ENCODE measurements around the gene DENND2D.
A peak's percentile ranks its signal among the peaks of the same experiment; 100 is the strongest.

Gene DENND2D

GRCh38 chr1:111174070-111174469 is 26.4 kb downstream of the DENND2D start:
- DNase-seq, result no peak

GRCh38 chr1:111172463-111172862 is 28.0 kb downstream of the DENND2D start:
- no peak for DNase-seq

- no peak for DNase-seq
Measured at GRCh38 chr1:111164151-111164550, 36.3 kb downstream of the DENND2D start.

GRCh38 chr1:111163363-111163762 is 37.1 kb downstream of the DENND2D start:
- DNase-seq, result no peak

GRCh38 chr1:111162488-111162880 is 38.0 kb downstream of the DENND2D start:
- no peak for DNase-seq

GRCh38 chr1:111161843-111162487 is 38.5 kb downstream of the DENND2D start:
- no peak for DNase-seq

- DNase-seq, result no peak
Measured at GRCh38 chr1:111157431-111157830, 43.0 kb downstream of the DENND2D start.

GRCh38 chr1:111154021-111154999 is 46.1 kb downstream of the DENND2D start:
- no peak for DNase-seq

- no peak for DNase-seq
Measured at GRCh38 chr1:111151838-111152237, 48.6 kb downstream of the DENND2D start.

GRCh38 chr1:111148376-111148881 is 52.0 kb downstream of the DENND2D start:
- no peak for DNase-seq

GRCh38 chr1:111147948-111148347 is 52.5 kb downstream of the DENND2D start:
- DNase-seq, result no peak

GRCh38 chr1:111145963-111146768 is 54.3 kb downstream of the DENND2D start:
- DNase-seq, result no peak

GRCh38 chr1:111145542-111145941 is 54.9 kb downstream of the DENND2D start:
- no peak for DNase-seq

- DNase-seq, result no peak
Measured at GRCh38 chr1:111142356-111142975, 58.0 kb downstream of the DENND2D start.

- DNase-seq, result no peak
Measured at GRCh38 chr1:111141245-111142220, 58.9 kb downstream of the DENND2D start.

GRCh38 chr1:111140680-111140967 is 59.8 kb downstream of the DENND2D start:
- DNase-seq, result no peak

- DNase-seq, result peak; percentile 92
Measured at GRCh38 chr1:111139956-111140679, 60.3 kb downstream of the DENND2D start, which contains the start of the genes CEPT1 and DRAM2. Gene CEPT1, plus strand, starts transcription at chr1:111140223. Its CDS starts 7,492 bp downstream, at chr1:111147715. Gene DRAM2, minus strand, starts transcription at chr1:111140093. Its CDS starts 8,539 bp downstream, at chr1:111131554.

GRCh38 chr1:111139324-111139955 is 61.0 kb downstream of the DENND2D start:
- peak; percentile 74 for DNase-seq
